ENCODE measurements around the gene RRP15.

DNA sequence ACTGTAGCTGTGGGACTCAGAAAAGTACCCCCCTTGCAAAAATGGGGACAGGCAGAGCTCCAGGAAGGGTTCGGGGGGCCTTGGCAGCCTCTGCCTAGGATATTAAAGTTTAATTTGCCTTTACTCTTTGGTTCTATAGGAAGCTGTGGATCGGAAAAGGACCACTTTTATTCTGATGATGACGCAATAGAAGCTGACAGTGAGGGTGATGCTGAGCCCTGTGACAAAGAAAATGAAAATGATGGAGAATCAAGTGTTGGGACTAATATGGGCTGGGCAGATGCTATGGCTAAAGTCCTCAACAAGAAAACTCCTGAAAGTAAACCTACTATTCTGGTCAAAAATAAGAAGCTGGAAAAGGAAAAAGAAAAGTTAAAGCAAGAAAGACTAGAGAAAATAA, 17.1 kb downstream of the RRP15 start:
- TF ChIP-seq POLR2A (IDR thresholded peaks at IDR 0.05; ENCODE audit: low read length) (no peak), GATA1 (IDR thresholded peaks at IDR 0.05; ENCODE audit: low read depth, low read length) (no peak)
